Measurements from ENCODE around the gene IRS2.
"Not testable (repeated sequence)": the region's sequence is repeated elsewhere in the genome, so short reads cannot be mapped to it uniquely, and the experiment has no call there.

Gene IRS2

DNA sequence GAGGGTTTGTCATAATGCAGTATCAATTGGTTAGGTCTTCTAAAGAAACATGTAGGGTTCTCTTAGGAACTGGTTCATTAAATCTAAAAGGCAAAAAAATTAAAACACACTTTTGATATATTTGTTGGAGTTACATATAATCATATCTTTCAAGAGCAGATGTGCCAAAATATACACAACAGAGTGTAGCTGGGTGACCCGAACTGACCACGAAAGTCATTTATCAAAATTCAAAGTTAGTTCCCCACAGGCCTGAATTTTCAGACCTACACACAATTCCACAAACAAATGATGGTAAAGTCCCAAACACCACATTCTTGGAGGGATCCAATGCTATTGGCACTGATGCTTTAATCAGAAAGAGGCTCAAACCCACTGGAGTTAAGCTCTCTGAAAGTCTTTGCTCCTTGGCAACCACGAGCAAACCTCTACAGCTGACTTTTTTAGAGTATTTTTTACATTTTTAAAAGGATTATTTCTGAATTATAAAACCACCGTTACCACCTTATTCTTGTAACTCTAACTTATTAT lies 50.9 kb downstream of the IRS2 start:
- H3K4me3 ChIP-seq (ENCODE audit: low read depth, low read length): no peak overlapping the region
- TF ChIP-seq, protein P1, sequence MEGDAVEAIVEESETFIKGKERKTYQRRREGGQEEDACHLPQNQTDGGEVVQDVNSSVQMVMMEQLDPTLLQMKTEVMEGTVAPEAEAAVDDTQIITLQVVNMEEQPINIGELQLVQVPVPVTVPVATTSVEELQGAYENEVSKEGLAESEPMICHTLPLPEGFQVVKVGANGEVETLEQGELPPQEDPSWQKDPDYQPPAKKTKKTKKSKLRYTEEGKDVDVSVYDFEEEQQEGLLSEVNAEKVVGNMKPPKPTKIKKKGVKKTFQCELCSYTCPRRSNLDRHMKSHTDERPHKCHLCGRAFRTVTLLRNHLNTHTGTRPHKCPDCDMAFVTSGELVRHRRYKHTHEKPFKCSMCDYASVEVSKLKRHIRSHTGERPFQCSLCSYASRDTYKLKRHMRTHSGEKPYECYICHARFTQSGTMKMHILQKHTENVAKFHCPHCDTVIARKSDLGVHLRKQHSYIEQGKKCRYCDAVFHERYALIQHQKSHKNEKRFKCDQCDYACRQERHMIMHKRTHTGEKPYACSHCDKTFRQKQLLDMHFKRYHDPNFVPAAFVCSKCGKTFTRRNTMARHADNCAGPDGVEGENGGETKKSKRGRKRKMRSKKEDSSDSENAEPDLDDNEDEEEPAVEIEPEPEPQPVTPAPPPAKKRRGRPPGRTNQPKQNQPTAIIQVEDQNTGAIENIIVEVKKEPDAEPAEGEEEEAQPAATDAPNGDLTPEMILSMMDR (IDR thresholded peaks at IDR 0.05; ENCODE audit: control insufficient read depth, extremely low read depth, insufficient read depth): no peak
- no peak for DNase-seq (ENCODE audit: low read depth)

DNA sequence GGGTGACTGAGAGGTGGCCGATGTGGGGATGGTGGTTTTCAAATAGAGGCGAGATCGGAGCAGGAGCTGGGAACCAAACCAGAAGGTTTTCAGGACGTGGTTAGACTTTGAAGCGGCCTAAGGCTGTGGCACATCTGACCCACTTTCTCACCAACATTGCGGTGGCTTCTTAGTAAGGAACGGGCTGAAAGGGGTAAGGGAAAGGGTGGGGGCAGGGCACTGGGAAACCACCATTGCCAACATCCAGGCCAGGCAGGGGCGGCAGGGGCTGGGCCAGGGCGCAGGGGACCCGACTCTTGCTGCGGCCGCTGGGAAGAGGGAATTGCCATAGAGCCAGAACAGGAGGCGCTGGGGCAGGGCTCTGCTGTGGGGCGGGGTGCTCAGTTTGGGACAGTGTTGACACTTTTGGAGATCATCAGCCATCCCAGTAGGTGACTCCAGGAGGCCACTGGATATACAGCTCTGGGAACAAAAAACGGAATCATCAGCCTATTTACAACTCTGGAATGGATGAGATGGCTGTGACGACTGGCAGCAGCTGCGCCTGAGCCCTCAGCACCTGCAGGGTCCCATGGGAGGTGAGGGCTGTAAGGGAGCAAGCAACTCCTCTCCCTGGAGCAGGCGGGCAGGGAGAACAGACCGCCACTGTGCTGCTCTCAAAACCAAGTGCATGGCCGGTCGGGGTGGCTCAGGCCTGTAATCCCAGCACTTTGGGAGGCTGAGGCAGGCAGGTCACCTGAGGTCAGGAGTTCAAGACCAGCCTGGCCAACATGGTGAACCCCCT lies 52.2 kb downstream of the IRS2 start:
- DNase-seq (ENCODE audit: low read depth): no peak
- H3K4me3 ChIP-seq (ENCODE audit: low read depth, low read length): no peak overlapping the region
- TF ChIP-seq, protein P1 (IDR thresholded peaks at IDR 0.05; ENCODE audit: control insufficient read depth, extremely low read depth, insufficient read depth): no peak

DNA sequence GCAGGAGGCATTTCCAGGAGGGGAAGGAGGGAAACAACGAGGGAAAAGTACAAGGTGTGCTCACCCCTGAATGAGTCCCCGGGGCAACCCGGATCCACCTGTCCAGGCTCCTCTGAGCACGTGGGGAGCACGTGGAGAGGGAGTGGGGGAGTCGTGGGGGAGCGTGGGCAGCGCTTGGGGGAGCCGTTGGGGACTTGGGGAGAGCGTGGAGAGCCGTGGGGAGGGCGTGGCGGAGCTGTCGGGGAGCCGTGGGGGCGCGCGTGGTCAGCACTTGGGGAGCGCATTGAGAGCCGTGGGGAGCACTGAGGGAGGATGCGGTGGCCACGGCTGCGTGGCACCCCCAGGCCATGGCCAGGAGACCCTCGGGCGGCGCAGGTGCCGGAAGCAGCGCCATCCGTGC lies 52.8 kb downstream of the IRS2 start:
- no peak for DNase-seq (ENCODE audit: low read depth)
- H3K4me3 ChIP-seq (ENCODE audit: low read depth, low read length): no peak overlapping the region
- TF ChIP-seq, protein P1 (IDR thresholded peaks at IDR 0.05; ENCODE audit: control insufficient read depth, extremely low read depth, insufficient read depth): no peak

DNA sequence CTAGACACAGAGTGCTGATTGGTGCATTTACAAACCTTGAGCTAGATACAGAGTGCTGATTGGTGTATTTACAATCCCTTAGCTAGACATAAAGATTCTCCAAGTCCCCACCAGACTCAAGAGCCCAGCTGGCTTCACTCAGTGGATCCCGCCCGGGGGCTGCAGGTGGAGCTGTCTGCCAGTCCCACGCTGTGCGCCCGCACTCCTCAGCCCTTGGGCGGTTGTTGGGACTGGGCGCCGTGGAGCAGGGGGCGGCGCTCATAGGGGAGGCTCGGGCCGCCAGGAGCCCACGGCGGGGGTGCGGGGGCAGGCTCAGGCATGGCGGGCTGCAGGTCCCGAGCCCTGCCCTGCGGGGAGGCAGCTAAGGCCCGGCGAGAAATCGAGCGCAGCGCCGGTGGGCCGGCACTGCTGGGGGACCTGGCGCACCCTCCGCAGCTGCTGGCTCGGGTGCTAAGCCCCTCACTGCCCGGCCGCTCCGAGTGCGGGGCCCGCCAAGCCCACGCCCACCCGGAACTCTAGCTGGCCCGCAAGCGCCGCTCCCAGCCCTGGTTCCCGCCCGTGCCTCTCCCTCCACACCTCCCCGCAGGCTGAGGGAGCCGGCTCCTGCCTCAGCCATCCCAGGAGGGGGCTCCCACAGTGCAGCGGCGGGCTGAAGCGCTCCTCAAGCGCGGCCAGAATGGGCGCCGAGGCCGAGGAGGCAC lies 53.8 kb downstream of the IRS2 start:
- H3K4me3 ChIP-seq (ENCODE audit: low read depth, low read length); DNase-seq (ENCODE audit: low read depth): not testable (repeated sequence)

DNA sequence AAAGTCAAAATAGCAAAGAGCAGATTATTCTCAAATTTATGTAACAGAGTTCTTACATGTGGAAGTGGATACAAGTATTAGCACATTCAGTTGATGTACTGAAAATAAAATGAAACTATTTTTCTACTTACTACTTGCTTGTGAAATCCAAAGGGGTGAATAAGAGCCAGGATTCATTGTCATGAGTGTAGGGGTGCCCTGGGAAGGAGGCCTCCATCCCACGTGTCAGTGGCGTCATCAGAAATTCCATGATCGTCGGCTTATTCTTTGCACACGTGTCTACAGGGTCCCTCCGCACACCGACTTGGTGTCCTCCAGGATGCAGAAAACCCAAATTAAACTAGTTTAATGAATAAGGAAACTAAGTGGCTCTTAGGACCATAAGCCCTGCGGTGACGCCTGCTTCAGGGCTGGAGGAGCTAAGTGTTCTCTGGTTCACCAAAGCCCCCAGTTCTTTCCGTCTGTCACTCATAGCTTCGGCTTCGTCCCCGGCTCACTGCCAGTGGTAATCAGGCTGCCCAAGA lies 55.5 kb downstream of the IRS2 start:
- no peak overlapping the region for H3K4me3 ChIP-seq (ENCODE audit: low read depth, low read length)
- DNase-seq (ENCODE audit: low read depth): no peak
- TF ChIP-seq, protein P1 (IDR thresholded peaks at IDR 0.05; ENCODE audit: control insufficient read depth, extremely low read depth, insufficient read depth): no peak

DNA sequence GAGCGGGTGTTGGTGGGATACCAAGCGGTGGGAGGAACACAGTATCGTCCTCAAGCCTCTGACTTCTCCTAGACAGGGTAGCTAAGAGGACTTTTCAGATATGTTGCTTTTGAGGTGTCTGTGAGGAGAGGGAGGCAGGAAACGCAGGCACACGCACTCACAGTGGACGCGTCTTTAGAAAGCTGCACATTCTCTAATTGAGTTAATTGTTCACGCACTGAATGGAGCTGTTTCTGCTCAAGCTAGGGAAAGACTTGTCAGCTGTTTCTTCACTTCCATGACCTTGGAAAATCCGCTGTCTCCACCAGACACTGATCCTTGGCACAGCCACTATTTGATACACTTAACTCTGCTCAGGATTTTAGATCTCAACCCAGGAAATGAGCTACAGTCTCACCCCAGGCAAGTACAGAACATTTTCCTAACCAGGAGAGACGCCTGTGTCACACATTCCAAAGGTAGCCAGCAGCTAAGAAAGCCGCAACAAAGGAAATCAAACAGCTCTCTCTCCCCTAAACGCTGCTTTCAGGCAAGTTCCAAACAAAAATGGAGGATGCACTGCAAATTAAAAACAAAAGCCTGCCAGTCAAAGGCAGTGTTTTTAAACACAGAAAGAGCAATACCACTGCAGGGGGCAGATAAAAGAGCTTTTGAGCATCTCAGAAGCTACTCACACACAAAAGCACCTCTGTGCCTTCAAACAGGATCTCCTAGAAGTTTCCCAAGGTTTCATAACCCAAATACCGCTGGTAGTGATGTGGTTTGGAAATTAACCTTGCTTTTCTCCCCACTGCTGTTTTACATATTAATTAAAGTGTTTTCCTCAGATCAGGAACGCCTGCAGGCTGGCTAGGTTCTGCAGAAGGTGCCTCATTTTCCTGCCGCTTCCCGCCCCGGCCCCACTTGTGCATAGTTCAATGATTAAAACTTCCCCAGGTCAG lies 57.3 kb downstream of the IRS2 start:
- DNase-seq (ENCODE audit: low read depth): no peak

More for the DNA sequence above, 57.3 kb downstream of the IRS2 start:
- TF ChIP-seq, protein P1 (IDR thresholded peaks at IDR 0.05; ENCODE audit: control insufficient read depth, extremely low read depth, insufficient read depth): no peak
- H3K4me3 ChIP-seq (ENCODE audit: low read depth, low read length): no peak overlapping the region
